EH (cell line): ENCODE results near the gene TMEM235.
A peak's percentile ranks its signal among the peaks of the same experiment; 100 is the strongest.

Source experiments
- DNase-seq: peaks from one replicate; pipeline ENCODE4 v3.0.0-alpha.2; 2015; ENCODE audit warnings: low read depth

TMEM235 gene

DNA sequence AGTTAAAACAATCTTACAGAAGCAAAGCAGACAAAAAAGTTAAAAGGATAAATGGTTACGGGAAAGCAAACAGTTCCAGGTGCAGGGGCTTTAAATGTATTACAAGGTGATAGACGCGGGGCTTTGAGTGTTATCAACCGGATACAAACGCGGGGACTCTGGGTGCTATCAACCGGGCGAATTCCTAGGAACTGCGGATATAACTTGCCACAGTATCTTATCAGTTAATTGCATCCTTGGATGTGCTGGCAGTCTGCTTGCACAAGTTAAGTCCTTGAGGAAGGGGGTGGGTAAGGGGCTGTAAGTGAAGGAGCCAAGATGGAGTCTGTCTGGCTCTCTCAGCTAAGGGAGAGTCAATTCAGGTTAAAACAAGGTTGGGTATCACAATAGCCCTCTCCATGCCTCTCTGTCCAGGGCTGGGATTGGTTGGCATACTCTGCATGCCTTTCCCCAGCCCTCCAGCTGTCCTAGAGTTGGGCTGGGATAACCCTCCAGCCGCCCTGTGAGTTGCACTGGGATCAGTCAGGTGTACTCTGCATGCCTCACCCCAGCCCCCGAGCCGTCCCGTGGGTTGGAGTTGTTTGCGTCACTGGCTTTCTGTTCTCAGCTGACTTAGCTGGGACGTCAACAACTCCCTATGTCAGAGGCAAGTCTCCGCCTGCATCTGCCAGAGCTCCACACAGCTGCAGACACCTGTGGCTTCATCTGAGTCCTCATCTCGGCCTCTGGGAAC, 40.9 kb downstream of the TMEM235 start:
- DNase-seq, result peak; percentile 7

DNA sequence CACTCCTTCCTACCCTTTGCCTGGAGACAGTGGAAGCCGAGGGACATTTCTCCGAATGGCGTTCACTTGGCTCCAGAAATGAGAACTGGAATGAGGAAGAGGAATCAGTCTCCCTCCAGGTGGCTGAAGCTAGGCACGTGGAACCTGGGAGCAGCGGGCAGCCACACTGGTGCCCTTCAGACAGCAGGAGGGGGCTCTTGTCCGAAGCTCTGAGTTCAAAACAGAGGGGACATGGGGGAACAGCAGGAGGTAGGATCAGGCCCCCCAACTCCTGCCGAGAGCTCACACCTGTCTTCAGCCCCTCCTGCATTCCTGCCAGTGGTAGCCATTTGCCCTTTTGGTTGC, 41.5 kb downstream of the TMEM235 start:
- no peak for DNase-seq

GRCh38 chr17:78273813-78274212, 42.4 kb downstream of the TMEM235 start:
- no peak for DNase-seq

DNA sequence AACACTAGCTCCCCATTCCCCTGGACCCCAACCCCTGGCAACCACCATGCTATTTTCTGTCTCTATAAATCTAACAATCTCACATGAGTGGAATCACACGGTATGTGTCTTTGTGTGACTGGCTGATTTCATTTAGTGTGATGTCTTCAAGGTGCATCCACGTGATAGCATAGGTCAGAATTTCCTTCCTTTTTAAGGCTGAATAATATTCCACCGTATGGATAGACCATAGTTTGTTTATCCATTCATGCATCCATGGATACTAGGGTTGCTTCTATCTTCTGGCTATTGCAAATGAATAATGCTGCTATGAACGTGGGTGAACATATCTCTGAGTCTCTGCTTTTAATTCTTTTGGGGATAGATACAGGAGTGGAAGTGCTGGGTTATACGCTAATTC, 43.9 kb downstream of the TMEM235 start:
- DNase-seq, result no peak

GRCh38 chr17:78276098-78276887, 44.9 kb downstream of the TMEM235 start:
- DNase-seq, result no peak

GRCh38 chr17:78278139-78278741, 46.8 kb downstream of the TMEM235 start:
- DNase-seq, result no peak

DNA sequence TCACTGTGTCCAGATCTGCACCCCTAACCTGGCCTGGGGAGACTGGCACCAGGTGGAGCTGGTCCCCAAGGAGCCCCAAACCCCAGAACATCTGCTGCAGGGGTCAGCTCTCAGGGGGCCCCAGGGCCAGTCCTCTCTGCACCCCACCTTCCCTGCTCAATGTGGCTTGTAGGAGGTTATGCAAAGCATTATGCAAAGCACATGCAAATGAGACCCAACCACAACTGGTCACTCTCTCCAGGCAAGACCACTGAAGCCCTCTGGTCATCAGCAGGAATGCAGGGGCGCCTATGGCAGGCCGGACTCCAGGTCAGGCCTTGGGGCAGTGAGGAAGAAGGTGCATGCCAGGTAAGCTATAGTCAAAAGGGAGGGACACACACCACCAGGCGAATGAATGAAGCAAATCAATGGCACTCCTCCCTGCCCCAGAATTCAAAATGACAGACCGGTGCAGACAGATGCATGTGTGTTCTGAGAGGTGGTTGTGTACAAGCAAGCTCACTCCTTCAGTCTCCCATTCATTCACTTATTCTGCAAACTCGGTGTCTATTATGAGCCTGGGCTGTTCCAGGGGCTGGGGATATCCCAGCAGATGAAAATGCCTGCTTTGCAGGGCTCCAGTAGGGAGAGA, 48.0 kb downstream of the TMEM235 start:
- DNase-seq, result no peak

DNA sequence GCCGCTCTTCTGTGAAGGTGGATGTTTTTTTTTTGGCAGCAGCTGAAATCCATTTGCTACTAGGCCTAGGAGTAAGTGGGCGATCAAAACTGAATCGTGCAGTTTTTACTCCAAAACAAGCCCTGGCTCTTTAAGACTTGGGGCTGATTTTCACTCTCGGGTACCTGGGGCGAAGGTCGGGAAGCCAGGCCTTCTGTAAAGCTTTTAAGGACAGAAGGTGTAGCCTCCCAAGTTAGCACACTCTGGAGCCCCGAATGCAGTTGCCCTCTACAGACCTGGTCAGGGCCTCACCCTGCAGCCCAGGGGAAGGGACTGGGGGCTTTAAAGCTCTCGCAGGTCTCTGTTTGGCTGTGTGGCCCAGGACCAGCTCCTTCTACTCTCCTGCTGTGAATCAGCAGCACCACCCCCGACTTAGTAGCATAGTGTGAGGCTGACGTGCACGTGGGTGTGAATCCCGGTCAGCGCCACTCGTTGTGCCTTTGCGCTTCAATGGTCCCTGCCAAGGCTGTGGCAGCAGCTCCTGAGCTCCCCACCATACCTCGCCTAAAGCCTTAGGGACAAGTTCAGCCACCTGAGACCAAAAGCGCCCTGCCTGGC, 49.9 kb downstream of the TMEM235 start:
- no peak for DNase-seq

DNA sequence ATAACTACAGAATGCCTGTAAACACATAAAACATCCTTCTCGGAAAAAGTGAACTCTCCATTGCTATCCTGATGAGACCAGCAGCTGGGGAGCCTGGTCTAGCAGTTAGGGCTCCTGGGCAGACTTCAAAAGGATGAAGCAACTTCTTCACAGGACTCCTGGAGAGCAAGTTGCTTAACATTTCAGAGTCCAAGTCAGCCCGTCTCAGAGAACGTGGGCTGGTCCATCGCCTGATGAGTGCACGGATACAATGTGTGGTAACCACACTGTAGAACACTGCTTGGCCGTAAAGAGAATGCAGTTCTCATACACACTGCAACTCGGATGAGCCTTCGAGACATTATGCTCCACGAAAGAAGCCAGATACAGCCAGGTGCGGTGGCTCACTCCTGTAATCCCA, 52.7 kb downstream of the TMEM235 start:
- no peak for DNase-seq

- no peak for DNase-seq
Measured at GRCh38 chr17:78289004-78289403, 57.6 kb downstream of the TMEM235 start.

DNA sequence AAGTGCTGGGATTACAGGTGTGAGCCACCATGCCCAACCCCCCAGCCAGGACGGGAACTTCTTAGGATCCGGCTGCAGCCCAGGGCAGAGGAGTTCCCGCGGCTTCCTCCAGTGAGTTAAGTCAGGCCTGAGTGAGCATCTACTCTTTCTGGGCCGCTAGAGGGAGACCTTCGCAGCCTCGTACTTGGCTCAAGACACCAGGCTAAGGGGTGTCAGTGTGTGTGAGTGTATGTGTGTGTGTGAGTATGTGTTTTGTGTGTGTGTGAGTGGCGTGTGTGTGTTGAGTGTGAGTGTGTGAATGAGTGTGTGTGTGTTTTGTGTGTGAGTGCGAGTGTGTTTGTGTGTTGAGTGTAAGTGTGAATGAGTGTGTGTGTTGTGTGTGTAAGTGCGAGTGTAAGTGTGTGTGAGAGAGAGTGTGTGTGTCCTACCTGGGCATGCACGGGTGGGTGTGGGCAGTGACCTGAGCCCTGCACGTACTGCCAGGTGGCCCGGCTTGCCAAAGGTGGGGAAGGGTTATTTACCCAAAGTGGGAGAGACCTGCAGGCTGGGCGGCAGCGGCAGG, 58.5 kb downstream of the TMEM235 start:
- peak; percentile 88 for DNase-seq
